ENCODE results near the gene PHLDA2. TPM values are rescaled to one million over a fixed set of nuclear protein-coding genes. Genes with fewer than 3 reads are reported as not detected.
A peak's percentile ranks its signal among the peaks of the same experiment; 100 is the strongest.

The PHLDA2 gene
- total RNA-seq, 1 experiment from 2014 or later = 195 TPM

GRCh38 chr11:2911785-2912391, 17.3 kb downstream of the PHLDA2 start:
- peak overlapping the region; percentile 66 for H3K27ac ChIP-seq (ENCODE audit: low read length)
- no peaks in the 10 kb centered on the region for H3K9me3 ChIP-seq (ENCODE audit: control insufficient read depth, insufficient read depth, low read depth, low read length)
- no TSS peak for BruUV-seq (replicated peaks)
- H3K27me3 ChIP-seq (ENCODE audit: control insufficient read depth, insufficient read depth, low read length) = no peaks in the 10 kb centered on the region
- peak; percentile 1; the same call in 1 of the 2 replicates for ATAC-seq
- no peak for DNase-seq (ENCODE audit: low read depth, low spot score)
- TF ChIP-seq POLR2AphosphoS5 (IDR thresholded peaks at IDR 0.05; ENCODE audit: low read depth, low read length) (no peak), REST (IDR thresholded peaks at IDR 0.05; ENCODE audit: insufficient read depth in 1 of 2, low read depth in 2 of 2, low read length in 1 of 2) (no peak), TCF7L2 (IDR thresholded peaks at IDR 0.05; ENCODE audit: low read depth, low read length) (no peak), CTCF (IDR thresholded peaks at IDR 0.05) (no peak), SIN3A (IDR thresholded peaks at IDR 0.05; ENCODE audit: borderline replicate concordance, insufficient read depth, low read depth, low read length) (no peak)
- ChIA-PET CTCF (interaction anchor here (0.7 kb wide), 1 partner anchor 135 kb away, joined by 3 read pairs; no protein-coding TSS in a partner anchor), POLR2A (no interaction called here)
- H3K4me3 ChIP-seq (ENCODE audit: low read depth in 2 of 2, low read length in 2 of 2) = no peak overlapping the region
- H3K36me3 ChIP-seq (ENCODE audit: control insufficient read depth, insufficient read depth, low read length) = no peaks in the 10 kb centered on the region
- intact Hi-C loops (cut with micrococcal nuclease; ENCODE audit: unreplicated experiment) = no loop called here
- in situ Hi-C loops (cut with HindIII; ENCODE audit: low pct_unique_long_range_greater_than_20kb, low sequenced_read_pairs) = no loop called here
- peaks cover 41% of the 10 kb centered on the region for H3K4me1 ChIP-seq (ENCODE audit: control insufficient read depth, insufficient read depth, low read length)

- peaks cover 41% of the 10 kb centered on the region for H3K4me1 ChIP-seq (ENCODE audit: control insufficient read depth, insufficient read depth, low read length)
- no peak for ATAC-seq
- no peaks in the 10 kb centered on the region for H3K9me3 ChIP-seq (ENCODE audit: control insufficient read depth, insufficient read depth, low read depth, low read length)
- POLR2A ChIA-PET = no interaction called here
- H3K27ac ChIP-seq (ENCODE audit: low read length) = no peak overlapping the region
- H3K27me3 ChIP-seq (ENCODE audit: control insufficient read depth, insufficient read depth, low read length) = no peaks in the 10 kb centered on the region
- TF ChIP-seq REST (IDR thresholded peaks at IDR 0.05; ENCODE audit: insufficient read depth in 1 of 2, low read depth in 2 of 2, low read length in 1 of 2) = no peak
- no peak for TF ChIP-seq POLR2AphosphoS5 (IDR thresholded peaks at IDR 0.05; ENCODE audit: low read depth, low read length)
- no peak for TF ChIP-seq TCF7L2 (IDR thresholded peaks at IDR 0.05; ENCODE audit: low read depth, low read length)
- no peak for TF ChIP-seq CTCF (IDR thresholded peaks at IDR 0.05)
- TF ChIP-seq SIN3A (IDR thresholded peaks at IDR 0.05; ENCODE audit: borderline replicate concordance, insufficient read depth, low read depth, low read length) = no peak
- CTCF ChIA-PET = interaction anchor here (0.7 kb wide), 1 partner anchor 135 kb away, joined by 3 read pairs; no protein-coding TSS in a partner anchor
- BruUV-seq (replicated peaks) = no TSS peak
- no peak for DNase-seq (ENCODE audit: low read depth, low spot score)
- H3K36me3 ChIP-seq (ENCODE audit: control insufficient read depth, insufficient read depth, low read length) = no peaks in the 10 kb centered on the region
- intact Hi-C loops (cut with micrococcal nuclease; ENCODE audit: unreplicated experiment) (no loop called here), in situ Hi-C loops (cut with HindIII; ENCODE audit: low pct_unique_long_range_greater_than_20kb, low sequenced_read_pairs) (no loop called here)
- H3K4me3 ChIP-seq (ENCODE audit: low read depth in 2 of 2, low read length in 2 of 2) = no peak overlapping the region
Measured at GRCh38 chr11:2911088-2911784, 18.0 kb downstream of the PHLDA2 start.

Data from Panc1 (cell line).